ENCODE measurements around the gene LRR1. TPM values are rescaled to one million over a fixed set of nuclear protein-coding genes. Genes with fewer than 3 reads are reported as not detected.
A peak's percentile ranks its signal among the peaks of the same experiment; 100 is the strongest.

Gene LRR1
- total and polyA plus RNA-seq, 2 of the 4 experiments (the other 2 are of a cell fraction): 11.6 to 20.8 TPM

- Histone ChIP-seq H2AK9ac (replicated peaks; ENCODE audit: low read depth, low read length, poor library complexity) (no peak overlapping the region), H3K4me2 (ENCODE audit: low read depth, low read length) (no peak overlapping the region), H3K4me1 (ENCODE audit: control insufficient read depth, insufficient read depth, low read length) (peaks cover 5% of the 10 kb centered on the region; the same call in 1 of the 2 replicates), H2BK20ac (ENCODE audit: low read depth, low read length) (no peak overlapping the region), H4K5ac (ENCODE audit: low read depth, low read length) (no peak overlapping the region), H4K8ac (ENCODE audit: low read depth in 2 of 2, low read length in 2 of 2) (peak overlapping the region in 1 of 2 experiments; percentile 48; a peak in 1 of 4 replicates), H3K56ac (ENCODE audit: extremely low read depth, insufficient read depth, low read length) (no peak overlapping the region), H3K9me1 (ENCODE audit: insufficient read depth, low read length) (peaks cover 4% of the 10 kb centered on the region; the same call in 1 of the 2 replicates), H3K36me3 (ENCODE audit: control insufficient read depth, insufficient read depth, low read length) (no peaks in the 10 kb centered on the region), H2AK5ac (ENCODE audit: low read depth, low read length) (no peak overlapping the region), H3K9me3 (ENCODE audit: control insufficient read depth, insufficient read depth, low read length) (no peaks in the 10 kb centered on the region), H2BK120ac (ENCODE audit: low read depth, low read length) (peak overlapping the region; percentile 68), H3K4me3 (ENCODE audit: insufficient read depth, low read depth, low read length) (no peak overlapping the region), H4K91ac (ENCODE audit: insufficient read depth, low read depth, low read length) (no peak overlapping the region), H4K20me1 (ENCODE audit: insufficient read depth, low read length) (no peaks in the 10 kb centered on the region), H3K4ac (ENCODE audit: low read depth, low read length) (0 out of 2 replicates have a peak overlapping the region, but pooled peaks have one; percentile 29), H3K9ac (ENCODE audit: low read depth, low read length) (no peak overlapping the region), H3K27ac (ENCODE audit: insufficient read depth, low read length) (peak overlapping the region; percentile 81; the same call in 1 of the 2 replicates), H3K79me1 (ENCODE audit: low read depth in 1 of 2, low read length in 2 of 2) (peaks cover 0 to 13% of the 10 kb centered on the region in 2 experiments; a peak in 2 of 4 replicates), H2BK15ac (ENCODE audit: low read depth, low read length) (no peak overlapping the region; the same call in 2 of the 3 replicates), H3K23ac (ENCODE audit: low read depth, low read length) (no peak overlapping the region), H3K14ac (replicated peaks; ENCODE audit: low read depth, low read length) (no peak overlapping the region), H2BK5ac (ENCODE audit: low read depth, low read length, poor library complexity, severe bottlenecking) (peak overlapping the region; percentile 77), H3K27me3 (ENCODE audit: control insufficient read depth, insufficient read depth, low read length) (no peaks in the 10 kb centered on the region), H2AFZ (replicated peaks; ENCODE audit: low read length, poor library complexity) (no peak overlapping the region), H3K18ac (ENCODE audit: low read depth, low read length) (no peak overlapping the region; the same call in 1 of the 2 replicates)
- no peak for TF ChIP-seq USF2 (IDR thresholded peaks at IDR 0.05; ENCODE audit: low read depth, low read length)
- no peak for TF ChIP-seq MXI1 (IDR thresholded peaks at IDR 0.05; ENCODE audit: borderline replicate concordance, low read depth, low read length)
- TF ChIP-seq CTCF (conservative IDR thresholded peaks at IDR 0.05; ENCODE audit: low read depth, low read length): peak; percentile 19; the same call in 1 of the 2 replicates
- TF ChIP-seq MAFK (IDR thresholded peaks at IDR 0.05; ENCODE audit: low read depth, low read length): peak; percentile 36; the same call in 1 of the 2 replicates
- CTCF ChIA-PET: interaction anchor here (0.7 kb wide), 1 partner anchor 20 kb away, joined by 4 read pairs; no protein-coding TSS in a partner anchor
- dilution Hi-C loops (cut with HindIII; ENCODE audit: low sequenced_read_pairs, unreplicated experiment): no loop called here
- no TSS peak for BruUV-seq (replicated peaks)
- WGBS, 2 experiments (ENCODE audit: extremely low coverage in 2 of 2, insufficient read length in 1 of 2): no CpG with 5 or more reads among the region's 3 CpGs
- intact Hi-C loops (cut with micrococcal nuclease): no loop called here
- POLR2A ChIA-PET (ENCODE audit: unreplicated experiment): no interaction called here
- peak; percentile 78 for ATAC-seq (ENCODE audit: low read depth)
- in situ Hi-C loops (cut with MboI; ENCODE audit: low sequenced_read_pairs): no loop called here
- peak; percentile 89 for DNase-seq
These were observed 5.7 kb upstream of the LRR1 start for GRCh38 chr14:49593016-49593415.
